HepG2 (cell line): Measurements from ENCODE around the gene ZNF343. TPM values are rescaled to one million over a fixed set of nuclear protein-coding genes. Genes with fewer than 3 reads are reported as not detected.
A peak's percentile ranks its signal among the peaks of the same experiment; 100 is the strongest.

Experiments used
- ARID5B ChIP-seq: IDR thresholded peaks from 2 replicates; pipeline ENCODE4 v1.4.0; 2020; ENCODE audit warnings: mild to moderate bottlenecking, missing genetic modification reagents
- BRCA1 ChIP-seq: sonication (generic); formaldehyde crosslinking; IDR thresholded peaks from 2 replicates; pipeline ENCODE4 v1.4.0; 2020; ENCODE audit warnings: missing genetic modification reagents
- CAMTA2 ChIP-seq: sonication (generic); formaldehyde crosslinking; IDR thresholded peaks from 2 replicates; pipeline ENCODE4 v1.4.0; 2020; ENCODE audit warnings: mild to moderate bottlenecking, missing genetic modification reagents, borderline replicate concordance
- FOXJ3 ChIP-seq: sonication (generic); formaldehyde crosslinking; IDR thresholded peaks from 2 replicates; pipeline ENCODE4 v1.4.0; 2020; ENCODE audit warnings: missing genetic modification reagents, mild to moderate bottlenecking, borderline replicate concordance
- GMEB2 ChIP-seq: IDR thresholded peaks from 2 replicates; pipeline ENCODE4 v1.6.1; 2016; ENCODE audit warnings: missing biosample characterization, missing genetic modification reagents, low read depth
- IKZF4 ChIP-seq: sonication (generic); formaldehyde crosslinking; IDR thresholded peaks from 2 replicates; pipeline ENCODE4 v1.5.1; 2020; ENCODE audit warnings: borderline replicate concordance, mild to moderate bottlenecking, low read depth, missing genetic modification reagents; ENCODE audit errors: not compliant biosample characterization
- MAZ ChIP-seq, 2 experiments: sonication (generic) in 1 of 2; formaldehyde crosslinking in 1 of 2; IDR thresholded peaks; 2 replicates each; pipeline versions ENCODE4 v1.5.0 to v1.6.1; 2012 to 2020; ENCODE audit warnings: low read depth in 2 of 2, mild to moderate bottlenecking in 2 of 2, borderline replicate concordance in 1 of 2, improper control_type of control experiment in 1 of 2, low read length in 1 of 2, missing genetic modification reagents in 1 of 2, moderate library complexity in 1 of 2
- ZNF337 ChIP-seq: sonication (generic); formaldehyde crosslinking; IDR thresholded peaks from 2 replicates; pipeline ENCODE4 v1.5.1; 2020; ENCODE audit warnings: missing genetic modification reagents, low read depth, mild to moderate bottlenecking, borderline replicate concordance
- ZNF382 ChIP-seq: sonication (generic); formaldehyde crosslinking; IDR thresholded peaks from 2 replicates; pipeline ENCODE4 v1.5.0; 2020; ENCODE audit warnings: missing genetic modification reagents, mild to moderate bottlenecking, borderline replicate concordance
- ZNF496 ChIP-seq: sonication (generic); formaldehyde crosslinking; IDR thresholded peaks from 2 replicates; pipeline ENCODE4 v1.8.1; 2023; ENCODE audit warnings: mild to moderate bottlenecking, moderate library complexity, missing genetic modification reagents; ENCODE audit not compliant: insufficient replicate concordance
- ZNF775 ChIP-seq: sonication (generic); formaldehyde crosslinking; IDR thresholded peaks from 2 replicates; pipeline ENCODE4 v1.4.0; 2020; ENCODE audit warnings: missing genetic modification reagents, mild to moderate bottlenecking, moderate library complexity, borderline replicate concordance
- ZNF781 ChIP-seq: sonication (generic); formaldehyde crosslinking; IDR thresholded peaks from 2 replicates; pipeline ENCODE4 v1.5.1; 2020; ENCODE audit warnings: borderline replicate concordance, mild to moderate bottlenecking, missing genetic modification reagents; ENCODE audit errors: not compliant biosample characterization
- polyA plus RNA-seq, 8 experiments: library from polyadenylated mRNA; depleted of rRNA in 3 of 8; stranded (reverse) in 7 of 8; unstranded in 1 of 8; fragments of >200 nt; fragmentation: Illumina TruSeq in 4 of 8; extraction: Trizol in 4 of 8; gene quantifications; 2 replicates each; pipeline versions ENCODE4 v1.2.1 to v1.2.3, GENCODE V29; 2011 to 2016; ENCODE audit warnings: low read depth in 4 of 8, missing spikeins in 1 of 8, mixed read lengths in 1 of 8; ENCODE audit not compliant: insufficient read depth in 1 of 8
- total RNA-seq, 5 experiments: library from RNA; depleted of rRNA; stranded (reverse); fragments of >200 nt; fragmentation: Illumina TruSeq; extraction: Trizol; gene quantifications; 2 replicates each; pipeline ENCODE4 v1.2.3, GENCODE V29; 2016; ENCODE audit warnings: low read depth in 1 of 5
- TF ChIP-seq, protein P1 (sequence below): sonication (generic); formaldehyde crosslinking; IDR thresholded peaks from 2 replicates; pipeline ENCODE4 v1.4.0; 2020; ENCODE audit warnings: low read depth, missing genetic modification reagents
- TF ChIP-seq, protein P2 (sequence below): sonication (generic); formaldehyde crosslinking; IDR thresholded peaks from 2 replicates; pipeline ENCODE4 v1.5.1; 2020; ENCODE audit warnings: missing genetic modification reagents, mild to moderate bottlenecking, borderline replicate concordance

The ZNF343 gene
- total and polyA plus RNA-seq, 2 of the 13 experiments (the other 11 are each of a cell fraction or from before 2014, with no cell fraction given), result 16.4 to 22.1 TPM

DNA sequence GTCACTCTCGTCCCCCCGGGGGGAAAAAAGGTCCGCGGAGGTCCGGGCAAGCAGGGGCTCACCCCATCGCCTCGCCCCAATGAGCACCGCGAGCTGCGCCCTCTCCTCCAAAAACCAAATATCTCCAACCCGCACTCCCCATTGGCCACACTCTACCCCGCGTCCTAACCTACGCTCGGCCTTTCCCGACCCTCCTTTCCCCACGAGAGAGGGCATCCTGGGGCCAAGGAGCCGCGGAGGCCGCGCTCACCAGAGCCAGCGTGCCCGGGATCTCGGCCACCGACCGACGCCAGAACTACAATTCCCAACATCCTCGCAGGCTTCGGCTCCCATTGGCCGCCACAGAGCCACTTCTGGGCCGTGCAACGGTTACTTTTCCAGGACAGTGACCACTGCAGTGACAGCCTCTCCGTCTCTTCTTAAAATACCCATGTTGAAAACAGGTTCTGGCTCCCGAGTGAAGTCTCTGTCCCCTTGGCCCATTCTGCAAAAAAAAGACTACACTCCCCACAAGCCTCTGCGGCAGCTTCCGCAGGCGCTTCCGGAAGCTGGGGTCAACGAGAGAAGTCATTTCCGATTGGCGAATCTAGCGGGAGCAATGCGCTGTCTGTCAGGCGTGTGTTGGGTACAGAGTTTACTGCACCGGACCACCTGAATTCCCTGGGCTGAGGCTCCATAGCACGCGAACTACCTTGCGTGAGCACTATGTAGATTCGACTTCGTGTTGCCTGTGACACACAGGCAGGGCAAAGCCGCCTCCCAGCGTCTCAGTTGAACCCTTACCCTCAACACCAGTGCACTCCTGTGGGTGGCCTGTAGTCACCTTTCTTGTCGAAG, at the start of gene ZNF343 (continued):
- TF ChIP-seq, protein P1, sequence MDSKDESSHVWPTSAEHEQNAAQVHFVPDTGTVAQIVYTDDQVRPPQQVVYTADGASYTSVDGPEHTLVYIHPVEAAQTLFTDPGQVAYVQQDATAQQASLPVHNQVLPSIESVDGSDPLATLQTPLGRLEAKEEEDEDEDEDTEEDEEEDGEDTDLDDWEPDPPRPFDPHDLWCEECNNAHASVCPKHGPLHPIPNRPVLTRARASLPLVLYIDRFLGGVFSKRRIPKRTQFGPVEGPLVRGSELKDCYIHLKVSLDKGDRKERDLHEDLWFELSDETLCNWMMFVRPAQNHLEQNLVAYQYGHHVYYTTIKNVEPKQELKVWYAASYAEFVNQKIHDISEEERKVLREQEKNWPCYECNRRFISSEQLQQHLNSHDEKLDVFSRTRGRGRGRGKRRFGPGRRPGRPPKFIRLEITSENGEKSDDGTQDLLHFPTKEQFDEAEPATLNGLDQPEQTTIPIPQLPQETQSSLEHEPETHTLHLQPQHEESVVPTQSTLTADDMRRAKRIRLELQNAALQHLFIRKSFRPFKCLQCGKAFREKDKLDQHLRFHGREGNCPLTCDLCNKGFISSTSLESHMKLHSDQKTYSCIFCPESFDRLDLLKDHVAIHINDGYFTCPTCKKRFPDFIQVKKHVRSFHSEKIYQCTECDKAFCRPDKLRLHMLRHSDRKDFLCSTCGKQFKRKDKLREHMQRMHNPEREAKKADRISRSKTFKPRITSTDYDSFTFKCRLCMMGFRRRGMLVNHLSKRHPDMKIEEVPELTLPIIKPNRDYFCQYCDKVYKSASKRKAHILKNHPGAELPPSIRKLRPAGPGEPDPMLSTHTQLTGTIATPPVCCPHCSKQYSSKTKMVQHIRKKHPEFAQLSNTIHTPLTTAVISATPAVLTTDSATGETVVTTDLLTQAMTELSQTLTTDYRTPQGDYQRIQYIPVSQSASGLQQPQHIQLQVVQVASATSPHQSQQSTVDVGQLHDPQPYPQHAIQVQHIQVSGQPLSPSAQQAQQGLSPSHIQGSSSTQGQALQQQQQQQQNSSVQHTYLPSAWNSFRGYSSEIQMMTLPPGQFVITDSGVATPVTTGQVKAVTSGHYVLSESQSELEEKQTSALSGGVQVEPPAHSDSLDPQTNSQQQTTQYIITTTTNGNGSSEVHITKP (CRISPR knock-in tag), result no peak; the same call in 1 of the 2 replicates
- TF ChIP-seq ZNF337 (CRISPR knock-in tag), result 0 out of 2 replicates have a peak, but pooled peaks have one; percentile 58
- peak; percentile 37; the same call in 1 of the 2 replicates for TF ChIP-seq ARID5B
- TF ChIP-seq FOXJ3 (CRISPR knock-in tag), result no peak; the same call in none of the 2 replicates
- peak; percentile 21; the same call in 1 of the 2 replicates for TF ChIP-seq MAZ (IDR thresholded peaks at IDR 0.05; ENCODE audit: borderline replicate concordance, low read depth, low read length)
- TF ChIP-seq MAZ (CRISPR knock-in tag; IDR thresholded peaks at IDR 0.05; ENCODE audit: low read depth), result peak; percentile 83
- peak; percentile 43 for TF ChIP-seq IKZF4
- peak; percentile 94 for TF ChIP-seq ZNF781 (CRISPR knock-in tag)
- peak; percentile 25; the same call in 1 of the 2 replicates for TF ChIP-seq GMEB2 (CRISPR knock-in tag)
- no peak; the same call in 1 of the 2 replicates for TF ChIP-seq BRCA1 (CRISPR knock-in tag)
- no peak for TF ChIP-seq ZNF775 (CRISPR knock-in tag)
- TF ChIP-seq CAMTA2 (CRISPR knock-in tag), result peak; percentile 90; the same call in 1 of the 2 replicates
- TF ChIP-seq, protein P2, sequence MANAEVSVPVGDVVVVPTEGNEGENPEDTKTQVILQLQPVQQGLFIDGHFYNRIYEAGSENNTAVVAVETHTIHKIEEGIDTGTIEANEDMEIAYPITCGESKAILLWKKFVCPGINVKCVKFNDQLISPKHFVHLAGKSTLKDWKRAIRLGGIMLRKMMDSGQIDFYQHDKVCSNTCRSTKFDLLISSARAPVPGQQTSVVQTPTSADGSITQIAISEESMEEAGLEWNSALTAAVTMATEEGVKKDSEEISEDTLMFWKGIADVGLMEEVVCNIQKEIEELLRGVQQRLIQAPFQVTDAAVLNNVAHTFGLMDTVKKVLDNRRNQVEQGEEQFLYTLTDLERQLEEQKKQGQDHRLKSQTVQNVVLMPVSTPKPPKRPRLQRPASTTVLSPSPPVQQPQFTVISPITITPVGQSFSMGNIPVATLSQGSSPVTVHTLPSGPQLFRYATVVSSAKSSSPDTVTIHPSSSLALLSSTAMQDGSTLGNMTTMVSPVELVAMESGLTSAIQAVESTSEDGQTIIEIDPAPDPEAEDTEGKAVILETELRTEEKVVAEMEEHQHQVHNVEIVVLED, result peak; percentile 89
- no peak for TF ChIP-seq ZNF382 (CRISPR knock-in tag)
- no peak for TF ChIP-seq ZNF496 (CRISPR knock-in tag)
